Neural crest cell (in vitro differentiated cells): ENCODE results near the gene CEP57L1. TPM values are rescaled to one million over a fixed set of nuclear protein-coding genes. Genes with fewer than 3 reads are reported as not detected.
"Not testable (repeated sequence)": the region's sequence is repeated elsewhere in the genome, so short reads cannot be mapped to it uniquely, and the experiment has no call there.

Experiments
- DNase-seq: peaks from one replicate; pipeline ENCODE4 v3.0.0; 2021; ENCODE audit warnings: low read depth, mixed read lengths, low spot score
- H3K27ac Mint-ChIP-seq: one replicate; pipeline ENCODE4 v1.8.0; 2021; ENCODE audit warnings: mild to moderate bottlenecking, mixed read lengths; ENCODE audit not compliant: unreplicated experiment
- H3K27me3 Mint-ChIP-seq: 2 replicates; pipeline ENCODE4 v1.8.0; 2021; ENCODE audit warnings: low read depth, mild to moderate bottlenecking, mixed read lengths
- H3K36me3 Mint-ChIP-seq: 2 replicates; pipeline ENCODE4 v1.8.0; 2021; ENCODE audit warnings: low read depth, mild to moderate bottlenecking, mixed read lengths
- H3K4me1 Mint-ChIP-seq: 2 replicates; pipeline ENCODE4 v1.8.0; 2021; ENCODE audit warnings: mixed read lengths
- H3K4me3 Mint-ChIP-seq: one replicate; pipeline ENCODE4 v1.8.0; 2021; ENCODE audit warnings: mild to moderate bottlenecking, mixed read lengths
- H3K9me3 Mint-ChIP-seq: 2 replicates; pipeline ENCODE4 v1.8.0; 2021; ENCODE audit warnings: mixed read lengths
- CTCF ChIP-seq: fragments of 200-600 bp; sonication (generic); conservative IDR thresholded peaks from 2 replicates; pipeline ENCODE4 v1.5.0; 2021; ENCODE audit warnings: antibody characterized with exemption, mild to moderate bottlenecking
- total RNA-seq: library from RNA; stranded (reverse); gene quantifications from 2 replicates; pipeline ENCODE4 v1.2.1, GENCODE V29; 2021

The CEP57L1 gene
- total RNA-seq, 1 donor from 2014 or later = 19.8 TPM

- H3K9me3 Mint-ChIP-seq = no peaks in the 10 kb centered on the region
- no peaks in the 10 kb centered on the region for H3K27me3 Mint-ChIP-seq
- DNase-seq = no peak
- no peak for TF ChIP-seq CTCF
- peaks cover 2% of the 10 kb centered on the region for H3K36me3 Mint-ChIP-seq
- H3K4me1 Mint-ChIP-seq = no peaks in the 10 kb centered on the region
- H3K27ac Mint-ChIP-seq = no peak overlapping the region
- no peak overlapping the region for H3K4me3 Mint-ChIP-seq
These were observed 30.2 kb downstream of the CEP57L1 start for GRCh38 chr6:109125504-109125903.

GRCh38 chr6:109130065-109130464, 34.8 kb downstream of the CEP57L1 start:
- peaks cover 4% of the 10 kb centered on the region for H3K9me3 Mint-ChIP-seq

GRCh38 chr6:109135600-109135999, 40.3 kb downstream of the CEP57L1 start:
- H3K27ac Mint-ChIP-seq, H3K27me3 Mint-ChIP-seq, H3K4me3 Mint-ChIP-seq, DNase-seq, H3K4me1 Mint-ChIP-seq, H3K9me3 Mint-ChIP-seq: not testable (repeated sequence)
- H3K36me3 Mint-ChIP-seq = peaks cover 23% of the 10 kb centered on the region

More at GRCh38 chr6:109130065-109130464, 34.8 kb downstream of the CEP57L1 start:
- Mint-ChIP-seq H3K4me1 (no peaks in the 10 kb centered on the region), H3K27ac (no peak overlapping the region), H3K36me3 (peaks cover 15% of the 10 kb centered on the region), H3K27me3 (no peaks in the 10 kb centered on the region), H3K4me3 (no peak overlapping the region)
- DNase-seq = no peak
- no peak for TF ChIP-seq CTCF

GRCh38 chr6:109136039-109136438, 40.7 kb downstream of the CEP57L1 start:
- not testable (repeated sequence) for H3K27me3 Mint-ChIP-seq, DNase-seq, H3K27ac Mint-ChIP-seq, H3K9me3 Mint-ChIP-seq, H3K4me3 Mint-ChIP-seq, H3K4me1 Mint-ChIP-seq
- peaks cover 25% of the 10 kb centered on the region for H3K36me3 Mint-ChIP-seq

GRCh38 chr6:109136530-109136929, 41.2 kb downstream of the CEP57L1 start:
- not testable (repeated sequence) for H3K4me3 Mint-ChIP-seq, H3K4me1 Mint-ChIP-seq, H3K9me3 Mint-ChIP-seq, H3K27ac Mint-ChIP-seq, DNase-seq, H3K27me3 Mint-ChIP-seq
- peaks cover 26% of the 10 kb centered on the region for H3K36me3 Mint-ChIP-seq

GRCh38 chr6:109139109-109139508, 43.8 kb downstream of the CEP57L1 start:
- no peak for TF ChIP-seq CTCF
- Mint-ChIP-seq H3K9me3 (peaks cover 3% of the 10 kb centered on the region), H3K36me3 (peaks cover 23% of the 10 kb centered on the region), H3K4me3 (no peak overlapping the region), H3K4me1 (no peaks in the 10 kb centered on the region), H3K27ac (no peak overlapping the region), H3K27me3 (no peaks in the 10 kb centered on the region)
- DNase-seq = no peak

- H3K27ac Mint-ChIP-seq, H3K4me3 Mint-ChIP-seq, H3K27me3 Mint-ChIP-seq, DNase-seq, H3K9me3 Mint-ChIP-seq, H3K4me1 Mint-ChIP-seq: not testable (repeated sequence)
- H3K36me3 Mint-ChIP-seq = peaks cover 21% of the 10 kb centered on the region
These were observed 46.8 kb downstream of the CEP57L1 start for GRCh38 chr6:109142067-109142466.

- TF ChIP-seq CTCF = no peak
- no peaks in the 10 kb centered on the region for H3K27me3 Mint-ChIP-seq
- H3K9me3 Mint-ChIP-seq = peaks cover 3% of the 10 kb centered on the region
- no peak overlapping the region for H3K4me3 Mint-ChIP-seq
- no peaks in the 10 kb centered on the region for H3K4me1 Mint-ChIP-seq
- DNase-seq = no peak
- peaks cover 20% of the 10 kb centered on the region for H3K36me3 Mint-ChIP-seq
- no peak overlapping the region for H3K27ac Mint-ChIP-seq
These were observed 47.9 kb downstream of the CEP57L1 start for GRCh38 chr6:109143191-109143590.

GRCh38 chr6:109148251-109148650, 52.9 kb downstream of the CEP57L1 start:
- not testable (repeated sequence) for H3K4me1 Mint-ChIP-seq, H3K27me3 Mint-ChIP-seq, H3K4me3 Mint-ChIP-seq, DNase-seq, H3K9me3 Mint-ChIP-seq, H3K27ac Mint-ChIP-seq
- H3K36me3 Mint-ChIP-seq = peaks cover 30% of the 10 kb centered on the region

- H3K27me3 Mint-ChIP-seq, H3K27ac Mint-ChIP-seq, H3K4me1 Mint-ChIP-seq, H3K9me3 Mint-ChIP-seq, DNase-seq, H3K4me3 Mint-ChIP-seq: not testable (repeated sequence)
- H3K36me3 Mint-ChIP-seq = peaks cover 30% of the 10 kb centered on the region
These were observed 53.4 kb downstream of the CEP57L1 start for GRCh38 chr6:109148716-109149115.
